KMS-11 (cell line): ENCODE measurements around the gene OCA2.

Source experiments
- H2AFZ ChIP-seq: fragments of 200-600 bp; sonication (generic); 2 replicates; pipeline ENCODE4 v1.6.1; 2016; ENCODE audit warnings: antibody characterized with exemption, mixed run types, low read depth
- H3K27ac ChIP-seq: fragments of 200-600 bp; sonication (generic); 2 replicates; pipeline ENCODE4 v1.6.1; 2016; ENCODE audit warnings: mild to moderate bottlenecking, mixed run types
- H3K27me3 ChIP-seq: fragments of 200-600 bp; sonication (generic); 2 replicates; pipeline ENCODE4 v1.6.1; 2017; ENCODE audit warnings: mild to moderate bottlenecking, low read depth, mixed run types, moderate library complexity; ENCODE audit not compliant: insufficient read depth
- H3K36me3 ChIP-seq: fragments of 200-600 bp; sonication (generic); 2 replicates; pipeline ENCODE4 v1.6.1; 2017; ENCODE audit warnings: mild to moderate bottlenecking, mixed run types; ENCODE audit not compliant: insufficient read depth
- H3K4me1 ChIP-seq: fragments of 200-600 bp; sonication (generic); 2 replicates; pipeline ENCODE4 v1.6.1; 2016; ENCODE audit warnings: mild to moderate bottlenecking, low read depth, mixed run types; ENCODE audit not compliant: poor library complexity, severe bottlenecking
- H3K4me2 ChIP-seq: fragments of 200-600 bp; sonication (generic); 2 replicates; pipeline ENCODE4 v1.7.0; 2016; ENCODE audit warnings: mild to moderate bottlenecking, mixed run types
- H3K4me3 ChIP-seq: fragments of 200-600 bp; sonication (generic); IDR thresholded peaks from 2 replicates; pipeline ENCODE4 v1.6.1; 2017; ENCODE audit warnings: low read depth, low read length, mixed read lengths; ENCODE audit not compliant: insufficient read depth
- H3K79me2 ChIP-seq: fragments of 200-600 bp; sonication (generic); 2 replicates; pipeline ENCODE4 v1.6.1; 2016; ENCODE audit warnings: low read depth, mixed run types; ENCODE audit not compliant: insufficient read depth
- H3K9ac ChIP-seq: fragments of 200-600 bp; sonication (generic); 2 replicates; pipeline ENCODE4 v1.6.1; 2016; ENCODE audit warnings: mild to moderate bottlenecking, mixed run types
- H4K20me1 ChIP-seq: fragments of 200-600 bp; sonication (generic); 2 replicates; pipeline ENCODE4 v1.6.1; 2016; ENCODE audit warnings: mild to moderate bottlenecking, mixed run types; ENCODE audit not compliant: insufficient read depth
- TF ChIP-seq, protein P1 (sequence below): fragments of 200-600 bp; sonication (generic); conservative IDR thresholded peaks from 2 replicates; pipeline ENCODE4 v1.6.1; 2017; ENCODE audit warnings: low read depth, mild to moderate bottlenecking, antibody characterized with exemption, low read length, moderate library complexity, mixed read lengths

Gene OCA2

DNA sequence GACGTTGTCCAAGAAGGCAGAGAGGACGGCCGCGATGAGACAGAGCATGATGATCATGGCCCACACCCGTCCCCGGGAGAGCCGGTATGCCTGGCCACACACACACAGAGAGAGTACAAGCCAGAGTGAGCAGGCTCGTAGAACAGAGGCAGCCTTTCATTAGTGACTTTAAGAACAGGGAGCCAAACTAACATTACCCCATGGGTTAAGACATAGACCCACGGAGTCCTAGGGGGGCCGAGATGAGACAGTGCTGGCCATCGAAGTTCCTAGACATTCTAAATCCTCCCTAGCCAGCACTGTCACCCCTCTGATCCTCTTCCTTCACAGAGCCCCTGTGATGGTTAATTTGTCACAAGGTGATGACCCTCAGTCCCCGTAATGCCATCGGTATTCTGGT, 114.0 kb downstream of the OCA2 start:
- Histone ChIP-seq H3K36me3 (no peaks in the 10 kb centered on the region), H3K79me2 (no peaks in the 10 kb centered on the region), H3K9ac (no peak overlapping the region), H3K27me3 (no peaks in the 10 kb centered on the region), H3K27ac (no peak overlapping the region), H4K20me1 (no peaks in the 10 kb centered on the region), H2AFZ (no peak overlapping the region), H3K4me2 (no peak overlapping the region), H3K4me1 (no peaks in the 10 kb centered on the region), H3K4me3 (no peak overlapping the region)
- TF ChIP-seq, protein P1, sequence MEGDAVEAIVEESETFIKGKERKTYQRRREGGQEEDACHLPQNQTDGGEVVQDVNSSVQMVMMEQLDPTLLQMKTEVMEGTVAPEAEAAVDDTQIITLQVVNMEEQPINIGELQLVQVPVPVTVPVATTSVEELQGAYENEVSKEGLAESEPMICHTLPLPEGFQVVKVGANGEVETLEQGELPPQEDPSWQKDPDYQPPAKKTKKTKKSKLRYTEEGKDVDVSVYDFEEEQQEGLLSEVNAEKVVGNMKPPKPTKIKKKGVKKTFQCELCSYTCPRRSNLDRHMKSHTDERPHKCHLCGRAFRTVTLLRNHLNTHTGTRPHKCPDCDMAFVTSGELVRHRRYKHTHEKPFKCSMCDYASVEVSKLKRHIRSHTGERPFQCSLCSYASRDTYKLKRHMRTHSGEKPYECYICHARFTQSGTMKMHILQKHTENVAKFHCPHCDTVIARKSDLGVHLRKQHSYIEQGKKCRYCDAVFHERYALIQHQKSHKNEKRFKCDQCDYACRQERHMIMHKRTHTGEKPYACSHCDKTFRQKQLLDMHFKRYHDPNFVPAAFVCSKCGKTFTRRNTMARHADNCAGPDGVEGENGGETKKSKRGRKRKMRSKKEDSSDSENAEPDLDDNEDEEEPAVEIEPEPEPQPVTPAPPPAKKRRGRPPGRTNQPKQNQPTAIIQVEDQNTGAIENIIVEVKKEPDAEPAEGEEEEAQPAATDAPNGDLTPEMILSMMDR, result no peak

DNA sequence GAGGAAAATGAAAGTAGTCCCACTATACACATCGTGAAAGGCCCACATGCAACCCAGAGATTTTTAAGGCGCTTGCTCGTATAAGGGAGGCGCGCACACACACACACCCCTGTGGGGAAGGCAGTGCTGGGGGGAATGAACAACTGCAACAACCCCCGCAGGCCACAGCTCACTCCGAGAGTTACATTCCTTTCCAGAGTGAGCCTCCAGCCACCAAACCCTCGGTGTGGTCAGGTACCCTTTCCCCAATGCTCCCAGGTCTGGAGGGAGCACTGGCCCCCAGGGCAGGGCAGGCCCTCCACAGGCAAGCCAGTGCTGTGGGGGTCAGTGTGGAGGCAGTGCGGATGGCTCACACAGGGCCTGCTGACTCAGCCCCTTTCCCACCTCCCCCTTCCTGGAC, 115.6 kb downstream of the OCA2 start:
- Histone ChIP-seq H3K79me2 (no peaks in the 10 kb centered on the region), H3K4me2 (no peak overlapping the region), H3K9ac (no peak overlapping the region), H2AFZ (no peak overlapping the region), H3K4me1 (no peaks in the 10 kb centered on the region), H3K36me3 (no peaks in the 10 kb centered on the region), H3K4me3 (no peak overlapping the region), H4K20me1 (no peaks in the 10 kb centered on the region), H3K27ac (no peak overlapping the region), H3K27me3 (no peaks in the 10 kb centered on the region)
- TF ChIP-seq, protein P1, result no peak

DNA sequence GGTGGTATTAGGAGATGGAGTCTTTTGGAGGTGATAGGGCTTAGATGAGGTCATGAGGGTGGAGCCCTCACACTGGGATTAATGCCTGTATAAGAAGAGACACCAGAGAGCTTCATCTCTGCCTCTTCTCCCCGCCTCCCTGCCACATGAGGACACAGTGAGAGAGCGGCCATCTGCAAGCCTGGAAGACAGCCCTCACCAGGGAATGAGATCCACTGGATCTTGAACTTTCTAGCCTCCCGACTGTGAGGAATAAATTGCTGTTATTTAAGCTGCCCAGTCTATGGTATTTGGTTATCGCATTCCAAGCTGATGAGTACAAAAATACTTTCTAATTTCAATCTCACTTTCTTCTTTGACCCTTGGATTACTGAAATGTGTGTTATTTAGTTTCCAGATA, 121.4 kb downstream of the OCA2 start:
- H3K9ac ChIP-seq, result no peak overlapping the region
- H3K27ac ChIP-seq, result no peak overlapping the region
- TF ChIP-seq, protein P1, result no peak
- H3K79me2 ChIP-seq, result no peaks in the 10 kb centered on the region
- no peaks in the 10 kb centered on the region for H4K20me1 ChIP-seq
- no peaks in the 10 kb centered on the region for H3K4me1 ChIP-seq
- no peaks in the 10 kb centered on the region for H3K36me3 ChIP-seq
- H2AFZ ChIP-seq, result no peak overlapping the region
- H3K4me3 ChIP-seq, result no peak overlapping the region
- no peak overlapping the region for H3K4me2 ChIP-seq
- no peaks in the 10 kb centered on the region for H3K27me3 ChIP-seq

DNA sequence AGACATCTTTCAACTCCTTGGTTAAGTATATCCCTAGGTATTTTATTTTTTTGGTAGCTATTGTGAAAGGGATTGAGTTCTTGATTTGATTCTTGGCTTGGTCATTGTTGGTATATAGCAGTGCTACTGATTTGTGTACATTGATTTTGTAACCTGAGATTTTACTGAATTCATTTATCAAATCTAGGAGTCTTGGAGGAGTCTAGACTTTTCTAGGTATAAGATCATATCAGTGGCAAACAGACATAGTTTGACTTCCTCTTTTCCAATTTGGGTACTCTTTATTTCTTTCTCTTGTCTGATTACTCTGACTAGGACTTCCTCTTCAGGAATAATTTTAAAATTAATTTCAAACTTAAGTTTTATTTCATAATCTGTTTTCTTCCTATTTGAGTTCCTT, 125.2 kb downstream of the OCA2 start:
- no peak overlapping the region for H3K4me2 ChIP-seq
- H4K20me1 ChIP-seq, result no peaks in the 10 kb centered on the region
- TF ChIP-seq, protein P1, result no peak

More for the DNA sequence above, 125.2 kb downstream of the OCA2 start:
- Histone ChIP-seq H3K27me3 (no peaks in the 10 kb centered on the region), H3K4me1 (no peaks in the 10 kb centered on the region), H2AFZ (no peak overlapping the region), H3K9ac (no peak overlapping the region), H3K79me2 (no peaks in the 10 kb centered on the region), H3K36me3 (no peaks in the 10 kb centered on the region), H3K27ac (no peak overlapping the region), H3K4me3 (no peak overlapping the region)
